Smooth muscle cell (in vitro differentiated cells): ENCODE measurements around the gene POLR3B. TPM values are rescaled to one million over a fixed set of nuclear protein-coding genes. Genes with fewer than 3 reads are reported as not detected.

Source experiments
- DNase-seq: peaks from one replicate; lab custom pipeline; 2025; ENCODE audit not compliant: unreplicated experiment; lab: John Stamatoyannopoulos, UW
- H2AFZ ChIP-seq: fragments of 200-600 bp; sonication (generic); 2 replicates; pipeline ENCODE4 v1.6.0; 2016; ENCODE audit warnings: antibody characterized with exemption, low read depth, mild to moderate bottlenecking
- H3F3A ChIP-seq: fragments of 200-600 bp; sonication (generic); 2 replicates; pipeline ENCODE4 v1.6.0; 2017; ENCODE audit warnings: antibody characterized with exemption, low read depth
- H3K27ac ChIP-seq: fragments of 200-600 bp; sonication (generic); 2 replicates; pipeline ENCODE4 v1.5.1; 2016; ENCODE audit warnings: low read depth, mild to moderate bottlenecking
- H3K27me3 ChIP-seq: fragments of 200-600 bp; sonication (generic); 2 replicates; pipeline ENCODE4 v1.6.1; 2016; ENCODE audit warnings: low read depth, mild to moderate bottlenecking
- H3K36me3 ChIP-seq: fragments of 200-600 bp; sonication (generic); 2 replicates; pipeline ENCODE4 v1.5.1; 2016; ENCODE audit warnings: low read depth
- H3K4me1 ChIP-seq: fragments of 200-600 bp; sonication (generic); 2 replicates; pipeline ENCODE4 v1.5.1; 2016; ENCODE audit warnings: low read depth
- H3K4me2 ChIP-seq: fragments of 200-600 bp; sonication (generic); 2 replicates; pipeline ENCODE4 v1.6.0; 2016; ENCODE audit warnings: mild to moderate bottlenecking
- H3K4me3 ChIP-seq: fragments of 200-600 bp; sonication (generic); 2 replicates; pipeline ENCODE4 v1.5.1; 2016; ENCODE audit warnings: mild to moderate bottlenecking
- H3K79me2 ChIP-seq: fragments of 200-600 bp; sonication (generic); 2 replicates; pipeline ENCODE4 v1.6.0; 2016; ENCODE audit warnings: low read depth, mild to moderate bottlenecking
- H3K9ac ChIP-seq: fragments of 200-600 bp; sonication (generic); 2 replicates; pipeline ENCODE4 v1.6.0; 2016; ENCODE audit warnings: low read depth
- H3K9me3 ChIP-seq: fragments of 200-600 bp; sonication (generic); replicated peaks from 2 replicates; pipeline ENCODE4 v1.5.1; 2016; ENCODE audit warnings: low read depth
- H4K20me1 ChIP-seq: fragments of 200-600 bp; sonication (generic); 2 replicates; pipeline ENCODE4 v1.6.0; 2016; ENCODE audit warnings: low read depth
- CTCF ChIP-seq: fragments of 200-600 bp; sonication (generic); IDR thresholded peaks from 2 replicates; pipeline ENCODE4 v1.5.1; 2017; ENCODE audit warnings: borderline replicate concordance, mild to moderate bottlenecking, antibody characterized with exemption; ENCODE audit not compliant: insufficient read depth, poor library complexity, severe bottlenecking
- WGBS: methylation state at CpG from one replicate; pipeline ENCODE4 v1.1.7; 2016; ENCODE audit warnings: low lambda C conversion rate; 5-methylcytosine and 5-hydroxymethylcytosine counted together
- polyA plus RNA-seq: library from polyadenylated mRNA; unstranded; fragments of >200 nt; fragmentation: Nextera tagmentation; extraction: Ambion mirVana; gene quantifications from 2 replicates; pipeline ENCODE4 v1.2.1, GENCODE V29; 2016
- total RNA-seq: library from RNA; depleted of rRNA; stranded (reverse); fragments of >200 nt; gene quantifications from 2 replicates; pipeline ENCODE4 v1.2.3, GENCODE V29; 2014

The POLR3B gene
- total and polyA plus RNA-seq, 2 experiments from 2014 or later = 7.3 to 7.5 TPM

DNA sequence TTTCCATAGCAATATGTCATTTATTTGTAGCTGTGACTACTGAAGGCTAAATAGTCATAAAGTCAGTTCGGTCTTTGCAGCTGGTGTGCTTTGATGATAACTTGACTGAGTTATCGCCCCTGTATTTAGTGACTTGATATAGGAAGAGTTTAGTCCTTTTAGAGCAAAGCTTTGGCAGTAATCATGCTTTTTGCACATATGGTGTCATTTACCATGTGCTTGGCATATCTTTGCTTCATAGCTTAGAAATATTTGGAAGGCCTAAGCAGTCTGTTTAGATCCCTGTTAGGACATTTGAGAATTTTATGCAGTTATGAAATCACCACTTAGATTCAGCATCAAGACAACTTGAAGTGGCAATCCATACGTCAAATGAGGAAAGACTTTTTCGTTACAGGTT, 31.6 kb downstream of the POLR3B start:
- H3K9me3 ChIP-seq = no peaks in the 10 kb centered on the region
- H3K36me3 ChIP-seq = peaks cover 5% of the 10 kb centered on the region
- H3K9ac ChIP-seq = no peak overlapping the region
- H3K4me1 ChIP-seq = no peaks in the 10 kb centered on the region
- H4K20me1 ChIP-seq = peaks cover 13% of the 10 kb centered on the region
- no peak overlapping the region for H3K4me2 ChIP-seq
- no peak overlapping the region for H3K27ac ChIP-seq
- no peak overlapping the region for H2AFZ ChIP-seq
- H3K4me3 ChIP-seq = no peak overlapping the region
- H3F3A ChIP-seq = no peaks in the 10 kb centered on the region
- H3K27me3 ChIP-seq = no peaks in the 10 kb centered on the region
- no peaks in the 10 kb centered on the region for H3K79me2 ChIP-seq
- no peak for TF ChIP-seq CTCF
- WGBS = 90% methylated on average over 4 of the region's 4 CpGs
- no peak for DNase-seq

DNA sequence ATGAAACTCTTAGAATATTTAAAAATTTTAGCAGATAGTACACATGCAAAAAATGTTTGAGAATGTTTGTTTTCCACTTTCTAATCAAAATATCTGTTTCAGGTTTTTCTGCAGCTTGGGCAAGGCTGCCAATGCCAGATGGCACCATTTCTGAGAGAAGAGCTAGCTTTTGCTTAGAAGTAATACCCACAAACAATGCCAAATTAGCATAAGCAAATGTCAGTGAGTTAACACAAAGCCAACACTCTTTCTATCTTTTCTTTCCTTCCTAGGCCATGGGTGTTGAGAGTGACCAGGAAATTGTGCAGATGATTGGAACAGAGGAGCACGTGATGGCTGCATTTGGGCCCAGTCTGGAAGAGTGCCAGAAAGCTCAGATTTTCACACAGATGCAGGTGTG, 35.2 kb downstream of the POLR3B start:
- Histone ChIP-seq H3K9ac (no peak overlapping the region), H3K4me3 (no peak overlapping the region), H4K20me1 (peaks cover 5% of the 10 kb centered on the region), H3K79me2 (no peaks in the 10 kb centered on the region), H3K9me3 (no peaks in the 10 kb centered on the region), H2AFZ (no peak overlapping the region), H3F3A (no peaks in the 10 kb centered on the region), H3K36me3 (peaks cover 12% of the 10 kb centered on the region), H3K4me2 (no peak overlapping the region), H3K27me3 (no peaks in the 10 kb centered on the region), H3K4me1 (no peaks in the 10 kb centered on the region), H3K27ac (no peak overlapping the region)
- TF ChIP-seq CTCF = no peak
- WGBS = 96% methylated on average over 1 of the region's 1 CpG
- no peak for DNase-seq

DNA sequence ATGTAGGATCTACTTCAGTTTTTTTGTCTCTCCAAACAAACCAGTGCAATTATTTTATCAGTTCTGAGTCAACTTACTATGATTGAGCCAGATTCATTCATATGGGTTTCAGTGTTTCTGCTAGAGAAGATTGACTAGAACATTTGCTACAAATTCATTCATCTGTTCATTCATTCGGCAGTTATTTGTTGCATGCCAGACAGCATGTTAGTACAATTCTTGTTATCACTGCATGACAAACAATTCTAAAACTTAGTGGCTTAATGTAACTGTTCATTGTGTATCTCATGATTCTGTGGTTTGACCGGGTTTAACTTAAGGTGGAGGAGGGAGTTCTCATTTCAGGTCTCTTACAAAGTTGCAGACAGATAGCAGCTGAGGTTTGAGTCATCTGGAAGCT, 52.3 kb downstream of the POLR3B start:
- 92% methylated on average over 2 of the region's 2 CpGs for WGBS
- no peaks in the 10 kb centered on the region for H3K9me3 ChIP-seq

More for the DNA sequence above, 52.3 kb downstream of the POLR3B start:
- TF ChIP-seq CTCF = no peak
- Histone ChIP-seq H3K4me1 (no peaks in the 10 kb centered on the region), H3K4me3 (no peak overlapping the region), H2AFZ (no peak overlapping the region), H4K20me1 (no peaks in the 10 kb centered on the region), H3K36me3 (no peaks in the 10 kb centered on the region), H3K4me2 (no peak overlapping the region), H3F3A (no peaks in the 10 kb centered on the region), H3K27me3 (no peaks in the 10 kb centered on the region), H3K27ac (no peak overlapping the region), H3K79me2 (no peaks in the 10 kb centered on the region), H3K9ac (no peak overlapping the region)
- no peak for DNase-seq
